CD4-positive, alpha-beta T cell treated with Interleukin-15 for 1 hour (primary cell): Measurements from ENCODE around the gene CHAT.

Experiments used
- DNase-seq: peaks from one replicate; pipeline ENCODE4 v3.0.0-alpha.2; 2020

Gene CHAT

GRCh38 chr10:49613882-49614241, at the start of gene CHAT:
TSS of gene CHAT (plus strand) at chr10:49614037. CDS start at chr10:49614190, 153 bp downstream.
- no peak for DNase-seq

GRCh38 chr10:49564461-49565009, 49.3 kb upstream of the CHAT start:
- no peak for DNase-seq

- DNase-seq, result no peak
Measured at GRCh38 chr10:49567810-49568209, 46.0 kb upstream of the CHAT start.

GRCh38 chr10:49568235-49568634, 45.6 kb upstream of the CHAT start:
- no peak for DNase-seq

- no peak for DNase-seq
Measured at GRCh38 chr10:49569031-49569631, 44.7 kb upstream of the CHAT start.

- DNase-seq, result no peak
Measured at GRCh38 chr10:49571388-49571787, 42.4 kb upstream of the CHAT start.

- no peak for DNase-seq
Measured at GRCh38 chr10:49572594-49573114, 41.2 kb upstream of the CHAT start.

- DNase-seq, result no peak
Measured at GRCh38 chr10:49575489-49576072, 38.3 kb upstream of the CHAT start.

GRCh38 chr10:49577182-49577925, 36.5 kb upstream of the CHAT start:
- no peak for DNase-seq

- DNase-seq, result no peak
Measured at GRCh38 chr10:49578392-49578791, 35.4 kb upstream of the CHAT start.

- DNase-seq, result no peak
Measured at GRCh38 chr10:49579621-49580020, 34.2 kb upstream of the CHAT start.

- no peak for DNase-seq
Measured at GRCh38 chr10:49585387-49585786, 28.4 kb upstream of the CHAT start.

GRCh38 chr10:49587981-49588380, 25.9 kb upstream of the CHAT start:
- DNase-seq, result no peak

GRCh38 chr10:49592726-49593563, 20.9 kb upstream of the CHAT start:
- DNase-seq, result peak; percentile 38

- no peak for DNase-seq
Measured at GRCh38 chr10:49593564-49593875, 20.3 kb upstream of the CHAT start.

GRCh38 chr10:49593998-49594397, 19.8 kb upstream of the CHAT start:
- no peak for DNase-seq

GRCh38 chr10:49594594-49594993, 19.2 kb upstream of the CHAT start:
- no peak for DNase-seq

- DNase-seq, result no peak
Measured at GRCh38 chr10:49595003-49595712, 18.7 kb upstream of the CHAT start.

GRCh38 chr10:49595713-49596492, 17.9 kb upstream of the CHAT start:
- DNase-seq, result no peak

GRCh38 chr10:49596493-49596809, 17.4 kb upstream of the CHAT start:
- DNase-seq, result no peak

- DNase-seq, result no peak
Measured at GRCh38 chr10:49596836-49597235, 17.0 kb upstream of the CHAT start.
